Measurements from ENCODE around the gene KBTBD4.

The KBTBD4 gene

GRCh38 chr11:47539681-47540039, 39.1 kb downstream of the KBTBD4 start:
- no peaks in the 10 kb centered on the region for H3K9me3 ChIP-seq (ENCODE audit: insufficient read depth, low read length)
- H4K20me1 ChIP-seq (ENCODE audit: low read depth, low read length), result peaks cover 31% of the 10 kb centered on the region
- no peak overlapping the region for H2AFZ ChIP-seq (ENCODE audit: low read depth, low read length, severe bottlenecking)
- H3K79me2 ChIP-seq (ENCODE audit: insufficient read depth, low read length), result peaks cover 100% of the 10 kb centered on the region
- no peak overlapping the region for H3K4me3 ChIP-seq (ENCODE audit: insufficient read depth, low read length, poor library complexity, severe bottlenecking)
- no peaks in the 10 kb centered on the region for H3K9me2 ChIP-seq (replicated peaks; ENCODE audit: insufficient read depth, low read length)
- no peak overlapping the region for H3K27ac ChIP-seq (ENCODE audit: low read depth, low read length)
- no peak overlapping the region for H3K9ac ChIP-seq (ENCODE audit: low read length)
- no peaks in the 10 kb centered on the region for H3K27me3 ChIP-seq (ENCODE audit: low read length)
- TF ChIP-seq CTCF (IDR thresholded peaks at IDR 0.05; ENCODE audit: insufficient read depth, low read length, poor library complexity, severe bottlenecking), result no peak
- TF ChIP-seq EZH2phosphoT487 (conservative IDR thresholded peaks at IDR 0.05; ENCODE audit: low read length), result no peak
- no peaks in the 10 kb centered on the region; the same call in 1 of the 2 replicates for H3F3A ChIP-seq (ENCODE audit: insufficient read depth)
- no peaks in the 10 kb centered on the region for H3K36me3 ChIP-seq (ENCODE audit: low read length)
- H3K4me2 ChIP-seq (ENCODE audit: low read depth, low read length, poor library complexity, severe bottlenecking), result no peak overlapping the region

- Histone ChIP-seq H3F3A (ENCODE audit: insufficient read depth) (no peaks in the 10 kb centered on the region; the same call in 1 of the 2 replicates), H3K36me3 (ENCODE audit: low read length) (no peaks in the 10 kb centered on the region), H4K20me1 (ENCODE audit: low read depth, low read length) (peaks cover 27% of the 10 kb centered on the region), H3K9me2 (replicated peaks; ENCODE audit: insufficient read depth, low read length) (no peaks in the 10 kb centered on the region), H3K9me3 (ENCODE audit: insufficient read depth, low read length) (no peaks in the 10 kb centered on the region), H2AFZ (ENCODE audit: low read depth, low read length, severe bottlenecking) (no peak overlapping the region), H3K27ac (ENCODE audit: low read depth, low read length) (no peak overlapping the region), H3K4me2 (ENCODE audit: low read depth, low read length, poor library complexity, severe bottlenecking) (no peak overlapping the region), H3K27me3 (ENCODE audit: low read length) (no peaks in the 10 kb centered on the region), H3K4me3 (ENCODE audit: insufficient read depth, low read length, poor library complexity, severe bottlenecking) (no peak overlapping the region), H3K79me2 (ENCODE audit: insufficient read depth, low read length) (peaks cover 100% of the 10 kb centered on the region), H3K9ac (ENCODE audit: low read length) (no peak overlapping the region)
- TF ChIP-seq EZH2phosphoT487 (conservative IDR thresholded peaks at IDR 0.05; ENCODE audit: low read length) (no peak), CTCF (IDR thresholded peaks at IDR 0.05; ENCODE audit: insufficient read depth, low read length, poor library complexity, severe bottlenecking) (no peak)
Observed at GRCh38 chr11:47538741-47539565, 39.8 kb downstream of the KBTBD4 start.

- no peaks in the 10 kb centered on the region for H3K9me2 ChIP-seq (replicated peaks; ENCODE audit: insufficient read depth, low read length)
- no peaks in the 10 kb centered on the region for H3K36me3 ChIP-seq (ENCODE audit: low read length)
- no peaks in the 10 kb centered on the region for H3K27me3 ChIP-seq (ENCODE audit: low read length)
- H3F3A ChIP-seq (ENCODE audit: insufficient read depth), result no peaks in the 10 kb centered on the region; the same call in 1 of the 2 replicates
- H3K4me3 ChIP-seq (ENCODE audit: insufficient read depth, low read length, poor library complexity, severe bottlenecking), result no peak overlapping the region
- H3K4me2 ChIP-seq (ENCODE audit: low read depth, low read length, poor library complexity, severe bottlenecking), result no peak overlapping the region
- no peak overlapping the region for H3K9ac ChIP-seq (ENCODE audit: low read length)
- H3K27ac ChIP-seq (ENCODE audit: low read depth, low read length), result no peak overlapping the region
- peaks cover 100% of the 10 kb centered on the region for H3K79me2 ChIP-seq (ENCODE audit: insufficient read depth, low read length)
- H2AFZ ChIP-seq (ENCODE audit: low read depth, low read length, severe bottlenecking), result no peak overlapping the region
- H4K20me1 ChIP-seq (ENCODE audit: low read depth, low read length), result peaks cover 29% of the 10 kb centered on the region
- no peak for TF ChIP-seq EZH2phosphoT487 (conservative IDR thresholded peaks at IDR 0.05; ENCODE audit: low read length)
- TF ChIP-seq CTCF (IDR thresholded peaks at IDR 0.05; ENCODE audit: insufficient read depth, low read length, poor library complexity, severe bottlenecking), result no peak
- H3K9me3 ChIP-seq (ENCODE audit: insufficient read depth, low read length), result no peaks in the 10 kb centered on the region
Observed at GRCh38 chr11:47536915-47537314, 41.9 kb downstream of the KBTBD4 start.
